H9 (cell line): Measurements from ENCODE around the gene FA2H. TPM values are rescaled to one million over a fixed set of nuclear protein-coding genes. Genes with fewer than 3 reads are reported as not detected.

ENCODE experiments used
- DNase-seq: peaks from one replicate; pipeline ENCODE4 v3.0.0-alpha.2; 2017
- H2AFZ ChIP-seq: one replicate; pipeline ENCODE4 v1.6.1; 2013; ENCODE audit warnings: mild to moderate bottlenecking, low read length, control low read depth, moderate library complexity
- H2AK5ac ChIP-seq: 2 replicates; pipeline ENCODE4 v1.6.1; 2013; ENCODE audit warnings: low read length, control low read depth, mixed read lengths; ENCODE audit not compliant: insufficient read length
- H2BK120ac ChIP-seq: one replicate; pipeline ENCODE4 v1.6.1; 2013; ENCODE audit warnings: low read depth, mild to moderate bottlenecking, low read length, control low read depth, inconsistent platforms; ENCODE audit not compliant: poor library complexity, severe bottlenecking
- H2BK12ac ChIP-seq: 2 replicates; pipeline ENCODE4 v1.6.1; 2013; ENCODE audit warnings: low read length, control low read depth, mixed read lengths, low read depth; ENCODE audit not compliant: insufficient read length
- H2BK15ac ChIP-seq: 2 replicates; pipeline ENCODE4 v1.6.1; 2013; ENCODE audit warnings: low read depth, low read length, control low read depth
- H2BK20ac ChIP-seq: one replicate; pipeline ENCODE4 v1.6.1; 2013; ENCODE audit warnings: low read depth, mild to moderate bottlenecking, low read length, control low read depth, inconsistent platforms; ENCODE audit not compliant: poor library complexity, severe bottlenecking
- H2BK5ac ChIP-seq: 2 replicates; pipeline ENCODE4 v1.6.1; 2013; ENCODE audit warnings: low read length, control low read depth, mixed read lengths; ENCODE audit not compliant: insufficient read length
- H3K14ac ChIP-seq: 2 replicates; pipeline ENCODE4 v1.6.1; 2013; ENCODE audit warnings: low read length, control low read depth; ENCODE audit not compliant: insufficient read depth
- H3K18ac ChIP-seq: 2 replicates; pipeline ENCODE4 v1.6.1; 2013; ENCODE audit warnings: low read depth, mild to moderate bottlenecking, mixed read lengths, low read length, control low read depth; ENCODE audit not compliant: insufficient read length
- H3K23ac ChIP-seq: 2 replicates; pipeline ENCODE4 v1.6.1; 2013; ENCODE audit warnings: low read length, control low read depth, mixed read lengths, low read depth; ENCODE audit not compliant: insufficient read length
- H3K23me2 ChIP-seq: 2 replicates; pipeline ENCODE4 v1.6.1; 2013; ENCODE audit warnings: low read depth, mild to moderate bottlenecking, mixed read lengths, low read length, control low read depth; ENCODE audit not compliant: insufficient read length, poor library complexity, severe bottlenecking
- H3K27ac ChIP-seq: 2 replicates; pipeline ENCODE4 v1.5.1; 2013; ENCODE audit warnings: low read length, control low read depth, mixed read lengths, low read depth; ENCODE audit not compliant: insufficient read length
- H3K27me3 ChIP-seq: 2 replicates; pipeline ENCODE4 v1.6.1; 2013; ENCODE audit warnings: low read length, control low read depth, inconsistent platforms; ENCODE audit not compliant: insufficient read depth
- H3K4ac ChIP-seq: 2 replicates; pipeline ENCODE4 v1.6.1; 2013; ENCODE audit warnings: low read depth, mild to moderate bottlenecking, control low read depth, inconsistent platforms, low read length, moderate library complexity
- H3K4me1 ChIP-seq: 2 replicates; pipeline ENCODE4 v1.6.1; 2013; ENCODE audit warnings: low read length, control low read depth, inconsistent platforms; ENCODE audit not compliant: insufficient read depth
- H3K4me2 ChIP-seq: 2 replicates; pipeline ENCODE4 v1.6.1; 2013; ENCODE audit warnings: low read length, control low read depth, mixed read lengths; ENCODE audit not compliant: insufficient read length, insufficient read depth
- H3K56ac ChIP-seq: 2 replicates; pipeline ENCODE4 v1.6.1; 2013; ENCODE audit warnings: low read depth, mild to moderate bottlenecking, mixed read lengths, low read length, control low read depth; ENCODE audit not compliant: insufficient read length
- H3K79me1 ChIP-seq: 2 replicates; pipeline ENCODE4 v1.6.1; 2013; ENCODE audit warnings: low read depth, mild to moderate bottlenecking, moderate library complexity, low read length, control low read depth, inconsistent platforms; ENCODE audit not compliant: insufficient read depth, poor library complexity, severe bottlenecking
- H3K79me2 ChIP-seq: 2 replicates; pipeline ENCODE4 v1.6.1; 2013; ENCODE audit warnings: low read length, control low read depth, inconsistent platforms; ENCODE audit not compliant: insufficient read depth
- H3K9ac ChIP-seq: 2 replicates; pipeline ENCODE4 v1.6.1; 2013; ENCODE audit warnings: low read length, control low read depth, mixed read lengths; ENCODE audit not compliant: insufficient read length; ENCODE audit errors: extremely low read depth
- H3K9me3 ChIP-seq: one replicate; pipeline ENCODE4 v1.6.1; 2013; ENCODE audit warnings: low read depth, low read length, inconsistent platforms; ENCODE audit not compliant: control insufficient read depth
- H3T11ph ChIP-seq: one replicate; pipeline ENCODE4 v1.6.1; 2013; ENCODE audit warnings: mild to moderate bottlenecking, low read length, control low read depth, inconsistent platforms
- H4K20me1 ChIP-seq: one replicate; pipeline ENCODE4 v1.6.1; 2013; ENCODE audit not compliant: control insufficient read depth, insufficient read length, insufficient read depth
- H4K5ac ChIP-seq: 2 replicates; pipeline ENCODE4 v1.6.1; 2013; ENCODE audit warnings: low read depth, mild to moderate bottlenecking, mixed read lengths, low read length, control low read depth; ENCODE audit not compliant: insufficient read length
- H4K8ac ChIP-seq: replicated peaks from 2 replicates; pipeline ENCODE4 v1.6.1; 2013; ENCODE audit warnings: low read length, control low read depth, mixed read lengths, low read depth; ENCODE audit not compliant: insufficient read length
- H4K91ac ChIP-seq: 2 replicates; pipeline ENCODE4 v1.6.1; 2013; ENCODE audit warnings: low read depth, mild to moderate bottlenecking, moderate library complexity, mixed read lengths, low read length, control low read depth; ENCODE audit not compliant: insufficient read length
- H3K27ac Mint-ChIP-seq, 3 experiments: 2 replicates in 2 of 3; 3 replicates in 1 of 3; pipeline ENCODE4 v1.8.0; 2020 to 2021; ENCODE audit warnings: mixed read lengths in 3 of 3, mild to moderate bottlenecking in 1 of 3, moderate library complexity in 1 of 3
- H3K27me3 Mint-ChIP-seq: 2 replicates; pipeline ENCODE4 v1.8.0; 2021; ENCODE audit warnings: low read depth, mild to moderate bottlenecking, moderate library complexity, mixed read lengths
- H3K36me3 Mint-ChIP-seq, 3 experiments: 2 replicates in 2 of 3; 3 replicates in 1 of 3; pipeline ENCODE4 v1.8.0; 2020 to 2021; ENCODE audit warnings: low read depth in 3 of 3, mixed read lengths in 3 of 3; ENCODE audit not compliant: insufficient read depth in 1 of 3
- H3K4me1 Mint-ChIP-seq, 2 experiments: 2 replicates each; pipeline ENCODE4 v1.8.0; 2020; ENCODE audit warnings: mixed read lengths in 2 of 2
- H3K4me3 Mint-ChIP-seq, 2 experiments: 2 replicates in 1 of 2; 3 replicates in 1 of 2; pipeline ENCODE4 v1.8.0; 2020 to 2021; ENCODE audit warnings: mild to moderate bottlenecking in 2 of 2, mixed read lengths in 2 of 2, moderate library complexity in 1 of 2
- H3K9me3 Mint-ChIP-seq, 2 experiments: 2 replicates in 1 of 2; 3 replicates in 1 of 2; pipeline ENCODE4 v1.8.0; 2020; ENCODE audit warnings: mild to moderate bottlenecking in 2 of 2, mixed read lengths in 2 of 2, moderate library complexity in 1 of 2
- CTCF ChIP-seq: fragments of 200-600 bp; sonication (generic); conservative IDR thresholded peaks from 3 replicates; pipeline ENCODE4 v1.8.0; 2021; ENCODE audit warnings: antibody characterized with exemption, mild to moderate bottlenecking
- WGBS: extraction: QIAGEN DNeasy Blood & Tissue Kit; methylation state at CpG from one replicate; pipeline ENCODE4 v1.1.7; 2013; ENCODE audit warnings: missing lambda C conversion rate, low lambda C conversion rate, mixed read lengths; ENCODE audit not compliant: insufficient read length; ENCODE audit errors: extremely low coverage; 5-methylcytosine and 5-hydroxymethylcytosine counted together
- total RNA-seq: library from RNA; stranded (reverse); gene quantifications from 2 replicates; pipeline ENCODE4 v1.2.1, GENCODE V29; 2021

Gene FA2H
- total RNA-seq, 1 experiment from 2014 or later, result 25.1 TPM

- no peak overlapping the region for H2AFZ ChIP-seq
Observed at GRCh38 chr16:74736531-74737157, 38.0 kb downstream of the FA2H start.

More at GRCh38 chr16:74736531-74737157, 38.0 kb downstream of the FA2H start:
- no peak overlapping the region for H2BK120ac ChIP-seq
- no peaks in the 10 kb centered on the region for H3K79me2 ChIP-seq
- TF ChIP-seq CTCF, result no peak
- H3K27me3 ChIP-seq, result no peaks in the 10 kb centered on the region
- no peak overlapping the region for H3T11ph ChIP-seq
- H3K14ac ChIP-seq, result no peak overlapping the region
- H3K9me3 ChIP-seq, result no peaks in the 10 kb centered on the region
- H4K20me1 ChIP-seq, result no peaks in the 10 kb centered on the region
- H2BK15ac ChIP-seq, result no peak overlapping the region
- no peak overlapping the region for H3K23ac ChIP-seq
- peaks cover 4% of the 10 kb centered on the region; the same call in 1 of the 2 replicates for H3K4me1 ChIP-seq
- no peak overlapping the region for H4K5ac ChIP-seq
- no peaks in the 10 kb centered on the region for H3K23me2 ChIP-seq
- H3K56ac ChIP-seq, result no peak overlapping the region
- no peak overlapping the region for H3K4me2 ChIP-seq
- WGBS, result no CpG with 5 or more reads among the region's 9 CpGs
- H3K27ac ChIP-seq, result no peak overlapping the region
- H4K91ac ChIP-seq, result no peak overlapping the region
- H3K18ac ChIP-seq, result no peak overlapping the region
- no peak overlapping the region for H4K8ac ChIP-seq
- no peak overlapping the region for H2BK5ac ChIP-seq
- no peak for DNase-seq
- Mint-ChIP-seq H3K9me3 (no peaks in the 10 kb centered on the region; a peak in 1 of 5 replicates), H3K4me3 (no peak overlapping the region), H3K36me3 (no peaks in the 10 kb centered on the region; a peak in 2 of 7 replicates), H3K4me1 (peaks cover 38 to 52% of the 10 kb centered on the region in 2 experiments), H3K27me3 (no peaks in the 10 kb centered on the region), H3K27ac (0 out of 7 replicates have a peak overlapping the region, but pooled peaks of 2 of the 3 experiments have one; percentile 28 to 40)
- no peak overlapping the region for H2BK20ac ChIP-seq
- H3K9ac ChIP-seq, result no peak overlapping the region
- H2BK12ac ChIP-seq, result no peak overlapping the region
- no peak overlapping the region for H2AK5ac ChIP-seq
- no peak overlapping the region for H3K4ac ChIP-seq
- no peaks in the 10 kb centered on the region for H3K79me1 ChIP-seq
